Gastrocnemius medialis (tissue), 4 donors: ENCODE data around the gene ELK3.

Source experiments
- CTCF ChIP-seq, 5 experiments: fragments of 450-650 bp in 3 of 5; fragments of 200-600 bp in 2 of 5; sonication (generic) in 2 of 5; IDR thresholded peaks in 4 of 5; conservative IDR thresholded peaks in 1 of 5; 1 replicate in 4 of 5; 2 replicates in 1 of 5; pipeline ENCODE4 v1.5.1; 2016 to 2019; ENCODE audit warnings: antibody characterized with exemption in 5 of 5, mild to moderate bottlenecking in 3 of 5, moderate library complexity in 3 of 5
- POLR2A ChIP-seq, 2 donors: fragments of 450-650 bp; IDR thresholded peaks; one replicate each; pipeline ENCODE4 v1.6.1; 2017; ENCODE audit warnings: antibody characterized with exemption in 2 of 2, mild to moderate bottlenecking in 2 of 2, moderate library complexity in 2 of 2

- no peak for TF ChIP-seq CTCF (IDR thresholded peaks at IDR 0.05 in 4 of 5, conservative IDR thresholded peaks at IDR 0.05 in 1 of 5)
- TF ChIP-seq POLR2A (IDR thresholded peaks at IDR 0.05), result no peak
Observed at GRCh38 chr12:96300064-96300463, 105.9 kb downstream of the ELK3 start.
